Stomach (tissue), 4 donors: ENCODE results near the gene MAGI2.

Source experiments
- POLR2AphosphoS5 ChIP-seq, 3 donors: sonication (generic); formaldehyde crosslinking; IDR thresholded peaks; one replicate each; pipeline ENCODE4 v1.6.1; 2016; ENCODE audit warnings: antibody characterized with exemption in 3 of 3
- TF ChIP-seq, protein P1 (sequence below), 7 experiments: fragments of 450-650 bp in 4 of 7; fragments of 200-600 bp in 3 of 7; sonication (generic) in 3 of 7; IDR thresholded peaks; one replicate each; pipeline ENCODE4 v1.5.1; 2016 to 2019; ENCODE audit warnings: antibody characterized with exemption in 7 of 7, control low read depth in 2 of 7, mild to moderate bottlenecking in 1 of 7

DNA sequence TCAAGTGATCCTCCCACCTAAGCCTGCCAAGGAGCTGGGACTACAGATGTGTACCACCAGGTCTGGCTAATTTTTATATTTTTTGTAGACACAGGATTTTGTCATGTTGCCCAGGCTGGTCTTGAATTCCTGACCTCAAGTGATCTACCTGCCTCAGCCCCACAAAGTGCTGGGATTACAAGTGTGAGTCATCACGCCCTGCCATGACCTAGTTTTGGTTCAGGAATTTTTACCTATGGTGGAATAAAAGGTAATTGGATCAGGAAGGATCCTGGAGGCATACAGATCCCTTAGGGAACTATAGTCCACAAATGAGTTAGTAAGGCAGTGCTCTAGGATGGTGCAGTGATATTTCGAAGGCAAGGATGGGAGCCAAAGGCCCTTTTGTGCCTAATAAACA lies 937.0 kb downstream of the MAGI2 start:
- TF ChIP-seq, protein P1, sequence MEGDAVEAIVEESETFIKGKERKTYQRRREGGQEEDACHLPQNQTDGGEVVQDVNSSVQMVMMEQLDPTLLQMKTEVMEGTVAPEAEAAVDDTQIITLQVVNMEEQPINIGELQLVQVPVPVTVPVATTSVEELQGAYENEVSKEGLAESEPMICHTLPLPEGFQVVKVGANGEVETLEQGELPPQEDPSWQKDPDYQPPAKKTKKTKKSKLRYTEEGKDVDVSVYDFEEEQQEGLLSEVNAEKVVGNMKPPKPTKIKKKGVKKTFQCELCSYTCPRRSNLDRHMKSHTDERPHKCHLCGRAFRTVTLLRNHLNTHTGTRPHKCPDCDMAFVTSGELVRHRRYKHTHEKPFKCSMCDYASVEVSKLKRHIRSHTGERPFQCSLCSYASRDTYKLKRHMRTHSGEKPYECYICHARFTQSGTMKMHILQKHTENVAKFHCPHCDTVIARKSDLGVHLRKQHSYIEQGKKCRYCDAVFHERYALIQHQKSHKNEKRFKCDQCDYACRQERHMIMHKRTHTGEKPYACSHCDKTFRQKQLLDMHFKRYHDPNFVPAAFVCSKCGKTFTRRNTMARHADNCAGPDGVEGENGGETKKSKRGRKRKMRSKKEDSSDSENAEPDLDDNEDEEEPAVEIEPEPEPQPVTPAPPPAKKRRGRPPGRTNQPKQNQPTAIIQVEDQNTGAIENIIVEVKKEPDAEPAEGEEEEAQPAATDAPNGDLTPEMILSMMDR (IDR thresholded peaks at IDR 0.05): no peak
- TF ChIP-seq POLR2AphosphoS5 (IDR thresholded peaks at IDR 0.05): no peak
